GM21390 (cell line): ENCODE data around the gene FLNA.
A peak's percentile ranks its signal among the peaks of the same experiment; 100 is the strongest.
"Not testable (repeated sequence)": the region's sequence is repeated elsewhere in the genome, so short reads cannot be mapped to it uniquely, and the experiment has no call there.

ENCODE experiments used
- ATAC-seq: cut with Tn5 transposase; IDR thresholded peaks from one replicate; pipeline ENCODE4 v1.9.1; 2021; ENCODE audit not compliant: unreplicated experiment

The FLNA gene

GRCh38 chrX:154398668-154399526 is 24.5 kb upstream of the FLNA start:
- ATAC-seq, result peak; percentile 28

DNA sequence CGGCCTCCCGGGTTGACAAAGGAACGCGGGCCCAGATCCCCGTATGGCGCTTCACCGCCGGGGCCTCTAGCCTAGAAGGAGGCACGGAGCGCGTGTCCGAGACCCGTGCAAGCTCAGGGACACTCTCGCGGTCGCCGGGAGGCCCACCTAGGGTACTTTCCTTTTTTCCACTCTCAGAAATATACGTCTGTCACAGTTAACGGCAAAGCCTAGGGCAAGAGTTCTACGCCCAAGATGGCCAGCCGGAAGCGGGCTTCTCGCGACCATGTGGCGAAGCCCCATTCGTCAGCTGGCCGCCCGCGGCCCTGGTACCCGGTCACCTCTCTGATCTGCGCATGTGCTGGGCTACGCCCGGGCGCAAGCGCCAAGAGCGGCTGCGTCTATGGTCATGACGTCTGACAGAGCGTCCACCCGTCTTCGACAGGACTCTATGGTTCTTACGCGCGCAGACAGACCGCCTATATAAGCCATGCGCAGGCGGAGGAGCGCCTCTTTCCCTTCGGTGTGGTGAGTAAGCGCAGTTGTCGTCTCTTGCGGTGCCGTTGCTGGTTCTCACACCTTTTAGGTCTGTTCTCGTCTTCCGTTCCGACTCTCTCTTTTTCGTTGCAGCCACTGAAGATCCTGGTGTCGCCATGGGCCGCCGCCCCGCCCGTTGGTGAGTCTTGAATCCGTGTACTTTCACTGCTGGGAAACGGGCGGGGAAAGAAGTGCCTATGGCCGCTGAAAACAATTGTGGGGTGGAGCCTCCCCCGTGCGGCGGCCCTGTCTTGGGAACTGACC is 23.6 kb upstream of the FLNA start, which contains the start of gene RPL10:
TSS of gene RPL10 (plus strand) at position 490 of the 780 bp plus-strand sequence. CDS start at position 633, 143 bp downstream.
- peak; percentile 66 for ATAC-seq

DNA sequence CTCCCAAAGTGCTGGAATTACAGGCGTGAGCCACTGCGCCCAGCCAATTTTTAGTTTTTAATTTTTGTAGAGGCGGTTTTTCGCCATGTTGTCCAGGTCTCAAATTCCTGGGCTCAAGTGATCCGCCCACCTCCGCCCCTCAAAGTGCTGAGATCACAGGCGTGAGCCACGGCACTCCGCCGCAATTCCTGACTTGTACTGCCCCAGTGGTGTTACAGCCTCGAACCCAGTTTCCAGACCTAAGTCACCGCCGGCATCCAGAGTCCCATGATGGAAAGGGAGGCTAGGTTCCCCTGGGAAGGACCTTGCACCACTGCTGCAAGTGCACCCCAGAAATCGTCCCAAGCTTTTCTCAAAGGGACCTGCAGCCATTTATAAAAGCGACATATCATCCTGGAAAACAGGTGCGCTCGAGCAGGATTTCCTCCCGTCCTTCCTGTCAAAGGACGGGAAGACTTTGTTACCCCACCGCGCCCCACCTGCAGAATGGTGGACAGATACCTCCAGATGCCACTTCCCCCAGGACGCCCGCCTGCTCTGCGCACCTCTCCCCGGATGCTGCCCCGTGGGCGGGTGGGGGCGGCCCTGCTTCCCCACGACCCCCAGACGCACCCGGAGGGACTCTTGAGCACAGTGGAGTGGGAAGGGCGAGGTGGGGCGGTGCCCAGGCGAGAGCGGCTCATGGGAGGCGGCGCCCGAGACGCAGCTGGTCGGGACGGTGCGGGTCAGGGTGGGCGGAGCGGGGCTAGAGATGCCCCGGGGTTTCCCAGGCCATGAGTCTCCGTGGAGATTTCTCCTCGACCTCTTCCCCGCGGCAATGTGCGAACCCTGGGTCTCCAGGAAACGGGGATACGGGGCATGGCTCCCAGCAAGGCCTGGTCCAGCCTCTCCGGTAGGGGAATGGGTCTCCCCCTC is 22.8 kb upstream of the FLNA start:
- ATAC-seq, result peak; percentile 52

DNA sequence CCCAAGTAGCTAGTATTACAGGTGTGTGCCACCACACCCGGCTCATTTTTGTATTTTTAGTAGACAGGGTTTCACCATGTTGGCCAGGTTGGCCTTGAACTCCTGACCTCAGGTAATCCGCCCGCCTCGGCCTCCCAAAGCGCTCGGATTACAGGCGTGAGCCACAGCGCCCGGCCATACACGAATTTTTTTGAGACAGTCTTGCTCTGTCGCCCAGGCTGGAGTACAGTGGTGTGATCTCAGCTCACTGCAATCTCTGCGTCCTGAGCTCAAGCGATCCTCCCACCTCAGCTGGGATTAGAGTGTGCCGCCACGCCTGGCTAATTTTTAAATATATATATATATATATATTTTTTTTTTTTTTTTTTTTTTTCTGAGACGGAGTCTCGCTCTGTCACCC is 21.9 kb upstream of the FLNA start:
- ATAC-seq, result not testable (repeated sequence)

DNA sequence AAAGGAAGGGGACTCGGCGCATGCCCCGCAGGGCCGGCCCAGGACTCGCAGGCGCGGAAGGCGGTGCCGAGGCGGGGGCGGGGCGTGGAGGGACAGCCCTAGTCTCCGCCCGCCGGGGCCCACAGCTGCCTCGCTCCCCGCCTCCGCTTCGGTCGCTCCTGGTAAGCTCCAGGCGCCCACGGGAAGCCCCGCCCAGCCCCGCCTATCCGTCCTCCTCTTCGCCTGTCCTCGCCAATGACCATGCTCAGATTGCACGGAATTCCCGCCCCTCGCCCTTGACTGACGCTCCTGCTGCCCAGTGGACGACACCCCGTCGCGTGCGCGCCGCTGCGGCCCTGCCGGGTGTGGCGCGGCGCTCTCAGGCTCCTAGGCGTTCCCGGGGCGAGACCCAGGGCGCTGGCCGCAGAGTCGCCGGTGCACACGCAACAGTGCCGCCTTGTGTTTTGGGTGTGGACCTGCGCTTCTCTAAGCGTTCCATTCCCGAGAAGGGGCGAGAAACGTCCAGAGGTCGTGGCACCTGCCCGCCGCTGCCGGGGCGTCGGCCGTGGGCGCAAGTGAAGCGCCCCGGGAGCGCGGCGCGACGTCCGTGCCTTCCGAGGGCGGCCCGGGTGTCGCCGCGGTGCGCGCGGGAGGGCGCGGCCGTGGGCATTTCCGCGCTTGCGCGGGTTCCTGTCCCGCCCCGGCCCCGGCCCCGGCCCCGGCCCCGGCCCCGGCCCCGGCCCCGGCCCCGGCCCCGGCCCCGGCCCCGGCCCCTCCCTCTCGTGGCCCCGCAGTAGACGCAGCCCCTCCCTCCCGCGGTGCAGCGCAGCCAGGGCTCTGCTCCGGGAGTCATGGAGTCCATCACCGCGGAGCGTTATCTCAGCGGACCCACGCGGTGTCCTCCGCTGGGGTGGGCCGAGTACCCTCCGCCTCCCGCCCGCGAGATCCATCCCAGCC is 15.6 kb upstream of the FLNA start:
- peak; percentile 77 for ATAC-seq

DNA sequence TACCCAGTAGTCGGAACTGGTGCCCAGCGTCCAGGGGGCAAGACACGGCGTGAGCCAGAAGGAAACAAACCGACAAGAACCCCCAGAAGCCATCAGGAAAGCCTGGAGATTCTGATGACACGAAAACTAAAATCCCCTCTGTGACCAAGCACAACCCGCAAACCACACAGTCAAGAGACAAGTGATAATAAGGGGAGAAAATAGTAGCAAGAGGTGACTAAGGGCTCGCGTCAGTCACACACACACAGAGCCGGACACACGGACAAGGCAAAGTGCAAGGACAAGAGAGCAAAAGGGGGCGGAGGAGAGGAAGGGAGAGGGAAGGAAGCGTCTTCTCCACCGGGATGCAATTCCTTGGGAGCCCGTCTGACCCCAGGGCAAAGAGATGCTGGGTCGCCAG is 14.2 kb upstream of the FLNA start:
- not testable (repeated sequence) for ATAC-seq

DNA sequence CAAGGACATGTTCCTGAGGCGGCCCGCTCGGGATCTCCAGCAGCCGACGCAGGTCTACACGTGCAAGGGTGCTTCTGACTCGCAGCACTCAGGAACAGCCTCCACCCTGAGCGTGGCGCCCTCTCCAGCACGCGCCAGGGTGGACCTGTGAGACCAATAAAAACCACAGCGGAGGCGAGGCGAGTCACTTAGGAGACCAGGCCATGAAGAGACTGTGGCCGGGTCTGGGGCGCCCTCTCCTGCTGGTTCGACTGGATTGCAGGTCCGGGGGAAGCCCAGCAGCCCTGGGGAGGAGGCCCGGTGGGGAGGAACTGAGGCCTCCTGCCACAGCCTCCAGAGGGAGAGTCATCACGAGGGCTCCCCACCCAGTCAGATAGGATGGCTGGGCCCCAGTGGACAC is 13.7 kb upstream of the FLNA start:
- ATAC-seq, result not testable (repeated sequence)

GRCh38 chrX:154384284-154384892 is 10.0 kb upstream of the FLNA start:
- no peak for ATAC-seq

- no peak for ATAC-seq
These were observed 9.2 kb upstream of the FLNA start for GRCh38 chrX:154383359-154384283.

DNA sequence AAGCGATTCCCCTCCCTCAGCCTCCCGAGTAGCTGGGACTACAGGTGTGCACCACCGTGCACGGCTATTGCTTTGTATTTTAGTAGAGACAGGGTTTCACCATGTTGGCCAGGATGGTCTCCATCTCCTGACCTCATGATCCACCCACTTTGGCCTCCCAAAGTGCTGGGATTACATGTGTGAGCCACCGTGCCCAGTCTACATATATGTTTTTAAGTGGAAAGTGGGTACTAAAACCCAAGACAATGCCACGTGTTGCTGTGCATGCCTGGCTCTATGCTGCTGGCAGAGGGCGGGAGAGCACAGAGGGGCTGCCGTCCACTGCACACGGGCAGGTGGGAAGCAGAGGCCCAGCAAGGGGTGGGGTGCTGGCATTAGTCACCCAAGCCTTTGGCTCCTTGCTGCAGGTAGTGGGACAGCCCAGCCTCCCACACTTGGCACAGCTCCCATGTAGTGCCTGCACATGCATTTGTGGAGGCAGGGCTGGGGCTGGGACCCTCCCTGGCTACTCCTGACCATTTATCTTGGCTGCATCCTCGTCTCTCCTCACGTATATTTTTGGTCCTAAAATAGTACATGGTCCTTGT is 8.1 kb upstream of the FLNA start:
- ATAC-seq, result no peak

GRCh38 chrX:154381271-154381670 is 6.8 kb upstream of the FLNA start:
- ATAC-seq, result no peak

DNA sequence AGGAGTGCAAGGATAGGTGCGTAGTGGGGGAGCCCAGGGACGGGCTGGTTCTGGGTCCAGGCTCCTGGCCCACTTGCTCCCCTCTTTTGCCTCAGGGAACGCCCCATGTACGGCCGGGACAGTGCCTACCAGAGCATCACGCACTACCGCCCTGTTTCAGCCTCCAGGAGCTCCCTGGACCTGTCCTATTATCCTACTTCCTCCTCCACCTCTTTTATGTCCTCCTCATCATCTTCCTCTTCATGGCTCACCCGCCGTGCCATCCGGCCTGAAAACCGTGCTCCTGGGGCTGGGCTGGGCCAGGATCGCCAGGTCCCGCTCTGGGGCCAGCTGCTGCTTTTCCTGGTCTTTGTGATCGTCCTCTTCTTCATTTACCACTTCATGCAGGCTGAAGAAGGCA is 6.4 kb upstream of the FLNA start:
- no peak for ATAC-seq

DNA sequence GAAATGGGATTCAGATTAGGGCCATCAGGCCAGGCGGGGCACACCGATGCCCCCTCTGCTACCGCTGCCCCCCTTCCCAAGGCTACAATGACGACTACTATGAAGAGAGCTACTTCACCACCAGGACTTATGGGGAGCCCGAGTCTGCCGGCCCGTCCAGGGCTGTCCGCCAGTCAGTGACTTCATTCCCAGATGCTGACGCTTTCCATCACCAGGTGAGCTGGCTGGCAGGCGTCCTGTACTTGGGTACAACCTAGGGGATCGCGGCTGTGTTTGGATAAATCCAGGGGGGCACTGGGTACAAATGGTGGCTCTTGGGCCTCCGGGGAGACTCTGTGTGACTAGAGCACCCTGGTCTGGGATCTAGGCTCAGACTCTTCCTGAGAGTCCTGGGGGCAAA is 5.7 kb upstream of the FLNA start:
- no peak for ATAC-seq

DNA sequence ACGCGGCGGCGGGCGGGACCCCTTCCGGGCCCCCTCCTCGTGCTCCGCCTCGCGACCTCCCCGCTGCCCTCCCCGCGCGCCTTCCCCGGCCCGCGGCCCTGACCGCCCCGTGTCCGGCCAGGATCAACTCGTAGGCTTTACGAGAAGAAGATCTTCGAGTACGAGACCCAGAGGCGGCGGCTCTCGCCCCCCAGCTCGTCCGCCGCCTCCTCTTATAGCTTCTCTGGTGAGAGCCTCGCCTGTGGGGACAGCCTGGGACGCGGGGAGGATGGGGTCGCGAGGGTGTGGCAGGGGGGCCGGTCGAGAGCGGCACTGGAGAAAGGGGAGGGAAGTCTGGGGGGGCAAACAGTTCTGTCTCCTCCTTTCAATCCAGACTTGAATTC is 5.1 kb upstream of the FLNA start:
- no peak for ATAC-seq

- ATAC-seq, result peak; percentile 78
These were observed 4.5 kb upstream of the FLNA start, which contains the start of gene EMD for GRCh38 chrX:154378799-154379568. TSS of gene EMD (plus strand) at chrX:154379295. CDS start at chrX:154379485, 190 bp downstream.

GRCh38 chrX:154378059-154378798 is 3.8 kb upstream of the FLNA start:
- ATAC-seq, result peak; percentile 3
